ENCODE results near the gene FOXL2NB.

- no peak for TF ChIP-seq CTCF (conservative IDR thresholded peaks at IDR 0.05)
- TF ChIP-seq ZFX (IDR thresholded peaks at IDR 0.05) = no peak
These were observed 30.2 kb upstream of the FOXL2NB start for GRCh38 chr3:138916824-138917223.

All from C4-2B (cell line).